Body of pancreas (tissue), 4 donors: ENCODE data around the gene SOBP. TPM values are rescaled to one million over a fixed set of nuclear protein-coding genes. Genes with fewer than 3 reads are reported as not detected.
A peak's percentile ranks its signal among the peaks of the same experiment; 100 is the strongest.

Source experiments
- ATAC-seq: fragments of 150-250 bp; one replicate; pipeline ENCODE4 v1.9.1; 2016
- DNase-seq, 4 donors: peaks; one replicate each; pipeline ENCODE4 v3.0.0-alpha.2; 2019
- H3K27ac ChIP-seq, 4 donors: fragments of 200-600 bp; sonication (generic); 1 replicate in 3 of 4; 2 replicates in 1 of 4; pipeline versions ENCODE4 v1.5.1 to v1.6.1; 2016 to 2019; ENCODE audit warnings: mild to moderate bottlenecking in 1 of 4, mixed read lengths in 1 of 4, moderate library complexity in 1 of 4
- H3K27me3 ChIP-seq, 2 donors: fragments of 200-600 bp; sonication (generic); one replicate each; pipeline ENCODE4 v1.6.0; 2016; ENCODE audit warnings: mild to moderate bottlenecking in 1 of 2
- H3K36me3 ChIP-seq, 2 donors: fragments of 200-600 bp; sonication (generic); replicated peaks in 1 of 2; 2 replicates each; pipeline ENCODE4 v1.5.1; 2016; ENCODE audit warnings: low read depth in 2 of 2; ENCODE audit not compliant: insufficient read depth in 1 of 2
- H3K4me1 ChIP-seq: fragments of 200-600 bp; sonication (generic); one replicate; pipeline ENCODE4 v1.6.0; 2016
- H3K4me3 ChIP-seq, 2 donors: fragments of 200-600 bp; sonication (generic); 1 replicate in 1 of 2; 2 replicates in 1 of 2; pipeline ENCODE4 v1.5.1; 2016 to 2019
- H3K9me3 ChIP-seq, 3 donors: fragments of 200-600 bp; sonication (generic); 1 replicate in 2 of 3; 2 replicates in 1 of 3; pipeline ENCODE4 v1.5.1; 2016
- CTCF ChIP-seq, 7 experiments: fragments of 450-650 bp in 4 of 7; fragments of 200-600 bp in 3 of 7; sonication (generic) in 3 of 7; IDR thresholded peaks; one replicate each; pipeline ENCODE4 v1.5.1; 2016 to 2019; ENCODE audit warnings: antibody characterized with exemption in 7 of 7
- POLR2A ChIP-seq, 3 donors: fragments of 450-650 bp; IDR thresholded peaks; one replicate each; pipeline ENCODE4 v1.6.1; 2016; ENCODE audit warnings: antibody characterized with exemption in 3 of 3, mild to moderate bottlenecking in 2 of 3
- WGBS, 2 donors: methylation state at CpG; one replicate each; pipeline ENCODE4 v1.1.5; 2017; 5-methylcytosine and 5-hydroxymethylcytosine counted together
- intact Hi-C: fragments of 100-400 bp; cut with DNase I; formaldehyde crosslinking; loops from one replicate; pipeline ENCODE4 v1.15.1; 2023
- total RNA-seq, 2 donors: library from RNA; depleted of rRNA; stranded (reverse); fragments of >200 nt; gene quantifications; one replicate each; pipeline ENCODE4 v1.1.0, GENCODE V29; 2016

SOBP gene
- total RNA-seq, 2 donors from 2014 or later = 0.66 to 3.1 TPM

- no peaks in the 10 kb centered on the region for H3K27me3 ChIP-seq
Measured at GRCh38 chr6:107646176-107646575, 156.3 kb downstream of the SOBP start.

GRCh38 chr6:107646776-107647438, 157.0 kb downstream of the SOBP start:
- no peak overlapping the region for H3K27ac ChIP-seq
- WGBS, 2 donors = 55 to 71% methylated on average over 2 of the region's 2 CpGs
- no peak for DNase-seq
- intact Hi-C loops = no loop called here
- ATAC-seq = no peak
- H3K4me3 ChIP-seq = no peak overlapping the region
- no peaks in the 10 kb centered on the region for H3K36me3 ChIP-seq
- TF ChIP-seq POLR2A (IDR thresholded peaks at IDR 0.05) (no peak), CTCF (IDR thresholded peaks at IDR 0.05) (no peak)
- no peaks in the 10 kb centered on the region for H3K9me3 ChIP-seq
- no peaks in the 10 kb centered on the region for H3K27me3 ChIP-seq
- no peaks in the 10 kb centered on the region for H3K4me1 ChIP-seq

More at GRCh38 chr6:107646176-107646575, 156.3 kb downstream of the SOBP start:
- WGBS, 2 donors = 82 to 91% methylated on average over 9 of the region's 9 CpGs
- H3K4me1 ChIP-seq = no peaks in the 10 kb centered on the region
- intact Hi-C loops = no loop called here
- H3K9me3 ChIP-seq = no peaks in the 10 kb centered on the region
- H3K27ac ChIP-seq = no peak overlapping the region
- H3K4me3 ChIP-seq = no peak overlapping the region
- ATAC-seq (peak; percentile 35), DNase-seq (peak in 2 of 4 donors; percentile 27 to 30)
- TF ChIP-seq POLR2A (IDR thresholded peaks at IDR 0.05) (no peak), CTCF (IDR thresholded peaks at IDR 0.05) (no peak)
- no peaks in the 10 kb centered on the region for H3K36me3 ChIP-seq

DNA sequence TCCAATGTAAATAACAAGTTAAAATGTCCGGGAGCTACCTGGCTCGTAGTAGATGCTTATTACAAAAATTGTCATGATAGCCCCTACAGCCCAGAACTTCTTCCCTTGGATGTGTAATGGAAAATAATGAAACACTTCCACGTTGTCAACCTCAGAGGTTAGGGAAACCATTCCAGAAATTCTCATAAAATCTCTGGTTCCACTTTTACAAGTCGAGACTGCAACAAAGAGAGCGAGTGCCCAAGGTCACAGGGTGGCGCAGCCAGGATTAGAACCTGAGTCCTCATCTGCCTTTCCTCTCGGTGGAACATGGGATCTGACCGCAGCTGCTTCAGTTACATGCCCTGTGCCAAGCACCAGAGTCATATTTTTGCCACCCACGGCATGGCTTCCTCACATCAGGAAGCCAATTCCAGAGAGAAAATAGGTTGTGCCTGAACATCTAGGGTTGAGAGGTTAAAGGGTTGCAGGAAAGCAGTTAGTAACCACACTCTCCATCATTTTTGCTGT, 157.6 kb downstream of the SOBP start:
- intact Hi-C loops = no loop called here
- WGBS, 2 donors = 32 to 54% methylated on average over 9 of the region's 9 CpGs
- DNase-seq = no peak
- H3K4me3 ChIP-seq = no peak overlapping the region
- H3K27ac ChIP-seq = no peak overlapping the region
- H3K36me3 ChIP-seq = no peaks in the 10 kb centered on the region
- no peaks in the 10 kb centered on the region for H3K27me3 ChIP-seq
- no peaks in the 10 kb centered on the region for H3K9me3 ChIP-seq
- TF ChIP-seq CTCF (IDR thresholded peaks at IDR 0.05) (no peak), POLR2A (IDR thresholded peaks at IDR 0.05) (no peak)
- H3K4me1 ChIP-seq = no peaks in the 10 kb centered on the region
- ATAC-seq = no peak

DNA sequence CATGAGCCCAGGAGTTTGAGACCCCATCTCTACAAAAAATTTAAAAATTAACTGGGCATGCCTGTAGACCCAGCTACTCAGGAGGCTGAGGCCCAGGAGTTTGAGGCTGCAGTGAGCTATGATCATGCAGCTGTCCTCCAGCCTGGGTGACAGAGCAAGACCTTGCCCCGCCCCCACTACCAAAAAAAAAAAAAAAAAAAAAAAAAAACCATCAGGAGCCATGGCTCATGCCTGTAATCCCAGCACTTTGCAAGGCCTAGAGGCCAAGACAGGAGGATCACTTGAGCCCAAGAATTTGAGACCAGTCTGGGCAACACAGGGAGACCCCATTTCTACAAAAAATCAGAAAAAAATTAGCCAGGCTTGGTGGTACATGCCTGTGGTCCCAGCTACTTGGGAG, 159.1 kb downstream of the SOBP start:
- intact Hi-C loops = no loop called here
- H3K27ac ChIP-seq = no peak overlapping the region
- WGBS, 2 donors = 88 to 92% methylated on average over 1 of the region's 1 CpG
- H3K36me3 ChIP-seq = no peaks in the 10 kb centered on the region
- no peak overlapping the region for H3K4me3 ChIP-seq
- no peak for ATAC-seq
- H3K4me1 ChIP-seq = no peaks in the 10 kb centered on the region
- H3K27me3 ChIP-seq = no peaks in the 10 kb centered on the region
- TF ChIP-seq CTCF (IDR thresholded peaks at IDR 0.05) = no peak
- no peak for DNase-seq
- no peaks in the 10 kb centered on the region for H3K9me3 ChIP-seq
